PC-3 (cell line): ENCODE results near the gene APOF. TPM values are rescaled to one million over a fixed set of nuclear protein-coding genes. Genes with fewer than 3 reads are reported as not detected.

Experiments used
- ATAC-seq: fragments of 200-7000 bp; cut with Tn5 transposase; 2 replicates; pipeline ENCODE4 v1.9.1; 2020; ENCODE audit warnings: mild to moderate bottlenecking, moderate library complexity
- BruUV-seq: library from RNA; stranded (reverse); fragments of 400-500 nt; replicated peaks from 2 replicates; lab custom pipeline; 2021; lab: Mats Ljungman, UMichigan
- CTCF ChIA-PET: fragments of 300-600 bp; sonication (Branson Sonifier 250); formaldehyde crosslinking; loops from one replicate; lab custom pipeline; 2022; ENCODE audit warnings: antibody characterized with exemption; lab: Charles Lee
- POLR2A ChIA-PET: fragments of 300-600 bp; sonication (Branson Sonifier 250); formaldehyde crosslinking; loops from one replicate; lab custom pipeline; 2022; ENCODE audit warnings: antibody characterized with exemption; ENCODE audit not compliant: unreplicated experiment; lab: Charles Lee
- DNase-seq: peaks from one replicate; pipeline ENCODE4 v3.0.0-alpha.2; 2015
- H2AFZ ChIP-seq: fragments of 300-600 bp; sonication (generic); 2 replicates; pipeline ENCODE4 v1.6.0; 2016; ENCODE audit warnings: antibody characterized with exemption, low read length
- H3F3A ChIP-seq: fragments of 300-600 bp; sonication (generic); one replicate; pipeline ENCODE4 v1.6.0; 2017; ENCODE audit warnings: antibody characterized with exemption, low read length, control low read depth, mild to moderate bottlenecking; ENCODE audit not compliant: unreplicated experiment
- H3K27ac ChIP-seq: fragments of 300-600 bp; sonication (generic); 2 replicates; pipeline ENCODE4 v1.5.1; 2016; ENCODE audit warnings: mild to moderate bottlenecking, low read length
- H3K27me3 ChIP-seq: fragments of 300-600 bp; sonication (generic); 2 replicates; pipeline ENCODE4 v1.6.1; 2016; ENCODE audit warnings: low read length, mixed read lengths
- H3K36me3 ChIP-seq: fragments of 300-600 bp; sonication (generic); 2 replicates; pipeline ENCODE4 v1.6.1; 2016; ENCODE audit warnings: low read depth, mixed run types, low read length, mixed read lengths
- H3K4me1 ChIP-seq: fragments of 300-600 bp; sonication (generic); 2 replicates; pipeline ENCODE4 v1.5.1; 2016; ENCODE audit warnings: low read length; ENCODE audit not compliant: insufficient read depth
- H3K4me2 ChIP-seq: fragments of 300-600 bp; sonication (generic); 2 replicates; pipeline ENCODE4 v1.6.0; 2016; ENCODE audit warnings: low read length
- H3K4me3 ChIP-seq: fragments of 300-600 bp; sonication (generic); 2 replicates; pipeline ENCODE4 v1.5.1; 2016; ENCODE audit warnings: mild to moderate bottlenecking, low read length, mixed read lengths
- H3K79me2 ChIP-seq: fragments of 300-600 bp; sonication (generic); 2 replicates; pipeline ENCODE4 v1.6.1; 2017; ENCODE audit warnings: low read length, mixed read lengths
- H3K9ac ChIP-seq: fragments of 300-600 bp; sonication (generic); 2 replicates; pipeline ENCODE4 v1.6.0; 2016; ENCODE audit warnings: mild to moderate bottlenecking, low read length
- H3K9me2 ChIP-seq: fragments of 300-600 bp; sonication (generic); replicated peaks from 2 replicates; pipeline ENCODE4 v1.6.1; 2016; ENCODE audit warnings: mixed run types, low read length, mixed read lengths
- H3K9me3 ChIP-seq: fragments of 300-600 bp; sonication (generic); 2 replicates; pipeline ENCODE4 v1.6.1; 2016; ENCODE audit warnings: low read length, mixed read lengths
- H4K20me1 ChIP-seq: fragments of 300-600 bp; sonication (generic); 2 replicates; pipeline ENCODE4 v1.6.1; 2016; ENCODE audit warnings: low read length, mixed read lengths
- EZH2 ChIP-seq: fragments of 300-600 bp; sonication (generic); IDR thresholded peaks from one replicate; pipeline ENCODE4 v1.6.1; 2017; ENCODE audit warnings: antibody characterized with exemption, mild to moderate bottlenecking, low read length; ENCODE audit not compliant: unreplicated experiment
- EZH2phosphoT487 ChIP-seq: fragments of 300-600 bp; sonication (generic); IDR thresholded peaks from 2 replicates; pipeline ENCODE4 v1.6.1; 2018; ENCODE audit warnings: mild to moderate bottlenecking, antibody characterized with exemption, low read length, borderline replicate concordance
- intact Hi-C: fragments of 100-400 bp; cut with micrococcal nuclease; formaldehyde crosslinking; loops from 2 replicates; pipeline ENCODE4 v1.9.0; 2023
- total RNA-seq: library from RNA; depleted of rRNA; stranded (reverse); fragments of >200 nt; gene quantifications from 2 replicates; pipeline ENCODE4 v1.2.3, GENCODE V29; 2014
- TF ChIP-seq, protein P1 (sequence below): fragments of 300-600 bp; sonication (generic); conservative IDR thresholded peaks from 2 replicates; pipeline ENCODE4 v1.5.1; 2017; ENCODE audit warnings: antibody characterized with exemption, low read depth, mild to moderate bottlenecking, low read length

APOF gene
- total RNA-seq, 1 experiment from 2014 or later, result not detected

DNA sequence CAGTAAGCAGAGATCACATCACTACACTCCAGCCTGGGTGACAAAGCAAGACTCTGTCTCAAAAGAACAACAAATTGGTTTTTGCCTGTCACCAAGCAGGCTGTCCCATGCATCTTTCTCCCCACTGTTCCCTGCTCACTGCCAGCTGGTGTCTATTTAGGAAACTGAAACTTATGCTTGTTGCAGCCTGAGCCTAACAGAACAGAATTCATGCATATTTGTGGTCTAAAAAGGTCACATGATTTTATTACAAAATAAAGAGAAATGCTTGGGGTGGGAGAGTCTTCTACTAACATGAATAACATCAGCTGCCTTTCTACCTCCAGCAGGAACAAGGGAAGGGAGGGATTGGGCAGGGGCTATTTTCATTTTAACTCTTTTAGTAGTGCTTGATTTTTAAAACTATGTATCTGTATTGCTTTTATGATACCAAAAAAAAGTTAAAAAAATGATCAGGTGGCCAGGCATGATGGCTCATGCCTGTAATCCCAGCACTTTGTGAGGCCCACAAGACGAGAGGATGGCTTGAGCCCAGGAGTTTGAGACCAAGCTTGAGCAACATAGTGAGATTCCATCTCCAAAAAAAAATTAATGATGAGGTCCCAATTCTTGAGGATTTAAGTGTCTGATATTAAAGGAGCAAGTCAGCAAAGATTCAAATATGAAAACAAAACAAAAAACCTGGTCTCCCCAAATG lies 3.7 kb downstream of the APOF start:
- DNase-seq, result peak; percentile 46

DNA sequence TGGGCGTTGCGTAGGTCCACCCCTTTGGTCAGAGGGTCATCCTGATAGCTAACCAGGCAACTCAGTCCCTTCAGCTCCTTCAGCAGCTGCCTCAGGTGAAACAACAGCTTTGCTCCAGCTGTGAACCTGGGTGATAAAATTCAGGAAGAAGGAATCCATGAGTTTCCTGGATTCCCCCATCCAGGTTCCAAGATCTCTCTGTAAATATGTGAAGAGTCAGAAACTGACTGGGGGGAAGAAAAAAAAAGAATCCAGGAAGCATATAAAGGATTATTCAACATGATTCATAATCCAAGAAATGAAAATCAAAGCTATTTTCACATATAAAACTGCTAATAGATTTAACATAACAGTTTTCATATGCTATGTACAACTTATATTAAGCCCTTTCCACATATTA lies 11.3 kb downstream of the APOF start:
- Histone ChIP-seq H3K9me2 (no peaks in the 10 kb centered on the region), H2AFZ (no peak overlapping the region), H3K27me3 (no peaks in the 10 kb centered on the region), H3K4me1 (peaks cover 29% of the 10 kb centered on the region), H4K20me1 (no peaks in the 10 kb centered on the region), H3K4me3 (peak overlapping the region; percentile 39; the same call in 1 of the 2 replicates), H3K36me3 (peaks cover 30% of the 10 kb centered on the region), H3K9me3 (no peaks in the 10 kb centered on the region), H3F3A (peaks cover 4% of the 10 kb centered on the region), H3K9ac (peak overlapping the region; percentile 59), H3K4me2 (peak overlapping the region; percentile 71), H3K27ac (peak overlapping the region; percentile 94), H3K79me2 (no peaks in the 10 kb centered on the region)
- CTCF ChIA-PET, result interaction anchor here (0.6 to 1.0 kb wide), 3 partner anchors 9 to 113 kb away, joined by 3 read pairs; partner anchors contain the start of gene STAT2
- no peak for TF ChIP-seq EZH2
- no peak for TF ChIP-seq EZH2phosphoT487
- TF ChIP-seq, protein P1, sequence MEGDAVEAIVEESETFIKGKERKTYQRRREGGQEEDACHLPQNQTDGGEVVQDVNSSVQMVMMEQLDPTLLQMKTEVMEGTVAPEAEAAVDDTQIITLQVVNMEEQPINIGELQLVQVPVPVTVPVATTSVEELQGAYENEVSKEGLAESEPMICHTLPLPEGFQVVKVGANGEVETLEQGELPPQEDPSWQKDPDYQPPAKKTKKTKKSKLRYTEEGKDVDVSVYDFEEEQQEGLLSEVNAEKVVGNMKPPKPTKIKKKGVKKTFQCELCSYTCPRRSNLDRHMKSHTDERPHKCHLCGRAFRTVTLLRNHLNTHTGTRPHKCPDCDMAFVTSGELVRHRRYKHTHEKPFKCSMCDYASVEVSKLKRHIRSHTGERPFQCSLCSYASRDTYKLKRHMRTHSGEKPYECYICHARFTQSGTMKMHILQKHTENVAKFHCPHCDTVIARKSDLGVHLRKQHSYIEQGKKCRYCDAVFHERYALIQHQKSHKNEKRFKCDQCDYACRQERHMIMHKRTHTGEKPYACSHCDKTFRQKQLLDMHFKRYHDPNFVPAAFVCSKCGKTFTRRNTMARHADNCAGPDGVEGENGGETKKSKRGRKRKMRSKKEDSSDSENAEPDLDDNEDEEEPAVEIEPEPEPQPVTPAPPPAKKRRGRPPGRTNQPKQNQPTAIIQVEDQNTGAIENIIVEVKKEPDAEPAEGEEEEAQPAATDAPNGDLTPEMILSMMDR, result no peak
- BruUV-seq, result no TSS peak
- intact Hi-C loops, result no loop called here
- DNase-seq (peak; percentile 76), ATAC-seq (peak; percentile 73)
- POLR2A ChIA-PET, result interaction anchor here (0.6 to 1.0 kb wide), 4 partner anchors 9 to 157 kb away, joined by 3 to 13 read pairs (median 4); partner anchors contain the start of genes CNPY2 and STAT2

More for the DNA sequence above, 3.7 kb downstream of the APOF start:
- no peaks in the 10 kb centered on the region for H3K9me3 ChIP-seq
- peak overlapping the region; percentile 91 for H3K4me2 ChIP-seq
- BruUV-seq, result no TSS peak
- ChIA-PET POLR2A (interaction anchor here (0.5 to 0.7 kb wide), 3 partner anchors 133 to 638 kb away, joined by 3 to 7 read pairs (median 3); no protein-coding TSS in a partner anchor), CTCF (interaction anchor here (0.5 to 1.6 kb wide), 2 partner anchors 105 to 126 kb away, joined by 7 to 12 read pairs; no protein-coding TSS in a partner anchor)
- intact Hi-C loops, result no loop called here
- no peak overlapping the region for H3K27ac ChIP-seq
- no peaks in the 10 kb centered on the region for H3K27me3 ChIP-seq
- H3K4me3 ChIP-seq, result peak overlapping the region; percentile 85
- no peaks in the 10 kb centered on the region for H3F3A ChIP-seq
- no peak for ATAC-seq
- no peaks in the 10 kb centered on the region for H4K20me1 ChIP-seq
- peaks cover 14% of the 10 kb centered on the region for H3K4me1 ChIP-seq
- H3K9me2 ChIP-seq, result no peaks in the 10 kb centered on the region
- H3K36me3 ChIP-seq, result peaks cover 10% of the 10 kb centered on the region
- H2AFZ ChIP-seq, result no peak overlapping the region
- H3K79me2 ChIP-seq, result peaks cover 26% of the 10 kb centered on the region
- TF ChIP-seq, protein P1, result no peak
- TF ChIP-seq EZH2 (no peak), EZH2phosphoT487 (no peak)
- H3K9ac ChIP-seq, result peak overlapping the region; percentile 79
